CD1c-positive myeloid dendritic cell (primary cell): ENCODE results near the gene RAET1G.
A peak's percentile ranks its signal among the peaks of the same experiment; 100 is the strongest.
"Not testable (repeated sequence)": the region's sequence is repeated elsewhere in the genome, so short reads cannot be mapped to it uniquely, and the experiment has no call there.

Experiments used
- DNase-seq: peaks from one replicate; pipeline ENCODE4 v3.0.0-alpha.2; 2016; ENCODE audit errors: extremely low spot score

RAET1G gene

GRCh38 chr6:149934249-149935156, 11.6 kb upstream of the RAET1G start:
- peak; percentile 85 for DNase-seq

GRCh38 chr6:149933461-149933860, 10.5 kb upstream of the RAET1G start:
- DNase-seq = no peak

- no peak for DNase-seq
Measured at GRCh38 chr6:149933036-149933435, 10.1 kb upstream of the RAET1G start.

- no peak for DNase-seq
Measured at GRCh38 chr6:149931501-149931900, 8.6 kb upstream of the RAET1G start.

- DNase-seq = no peak
Measured at GRCh38 chr6:149929422-149929821, 6.5 kb upstream of the RAET1G start.

- not testable (repeated sequence) for DNase-seq
Measured at GRCh38 chr6:149927025-149927424, 4.1 kb upstream of the RAET1G start.

- peak; percentile 80 for DNase-seq
Measured at GRCh38 chr6:149925974-149926777, 3.3 kb upstream of the RAET1G start.

- DNase-seq = no peak
Measured at GRCh38 chr6:149925253-149925973, 2.5 kb upstream of the RAET1G start.

GRCh38 chr6:149924933-149925252, 2.0 kb upstream of the RAET1G start:
- no peak for DNase-seq

GRCh38 chr6:149924206-149924932, 1.4 kb upstream of the RAET1G start:
- DNase-seq = no peak

- DNase-seq = no peak
Measured at GRCh38 chr6:149923327-149923986, 536 bp upstream of the RAET1G start.

- DNase-seq = not testable (repeated sequence)
Measured at GRCh38 chr6:149922091-149922490, 830 bp downstream of the RAET1G start.

- DNase-seq = no peak
Measured at GRCh38 chr6:149921361-149921760, 1.6 kb downstream of the RAET1G start.

- DNase-seq = no peak
Measured at GRCh38 chr6:149919834-149920225, 3.1 kb downstream of the RAET1G start.

- not testable (repeated sequence) for DNase-seq
Measured at GRCh38 chr6:149919126-149919833, 3.6 kb downstream of the RAET1G start.

- no peak for DNase-seq
Measured at GRCh38 chr6:149918151-149918905, 4.6 kb downstream of the RAET1G start.

- DNase-seq = no peak
Measured at GRCh38 chr6:149917679-149918078, 5.2 kb downstream of the RAET1G start.

- DNase-seq = no peak
Measured at GRCh38 chr6:149915970-149916865, 6.7 kb downstream of the RAET1G start.
